Measurements from ENCODE around the gene ATP9B. TPM values are rescaled to one million over a fixed set of nuclear protein-coding genes. Genes with fewer than 3 reads are reported as not detected.

The ATP9B gene
- total RNA-seq, 1 donor from 2014 or later, result 43.9 TPM

DNA sequence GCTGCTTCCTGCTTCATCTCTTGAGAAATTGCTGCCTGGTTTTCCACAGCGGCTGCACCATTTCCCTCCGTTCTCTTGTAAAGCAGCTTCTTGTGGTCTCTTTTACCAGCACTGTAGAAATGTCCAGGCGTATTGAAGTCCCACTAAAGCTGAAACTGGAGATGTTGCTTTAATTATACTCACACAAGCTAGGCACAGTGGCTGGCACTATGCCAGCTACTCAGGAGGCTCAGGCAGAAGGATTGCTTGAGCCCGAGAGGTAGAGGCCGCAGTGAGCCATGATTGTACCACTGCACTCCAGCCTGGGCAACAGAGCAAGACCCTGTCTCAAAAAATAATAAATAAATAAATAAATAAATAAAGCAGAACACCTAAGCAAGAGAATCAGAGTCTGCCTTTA lies 19.2 kb upstream of the ATP9B start:
- H3K36me3 ChIP-seq, result no peaks in the 10 kb centered on the region
- DNase-seq, result no peak
- no peak for ATAC-seq
- H3K27me3 ChIP-seq, result no peaks in the 10 kb centered on the region
- H3K27ac ChIP-seq, result no peak overlapping the region
- intact Hi-C loops (cut with DNase I), result no loop called here
- TF ChIP-seq, protein P1, sequence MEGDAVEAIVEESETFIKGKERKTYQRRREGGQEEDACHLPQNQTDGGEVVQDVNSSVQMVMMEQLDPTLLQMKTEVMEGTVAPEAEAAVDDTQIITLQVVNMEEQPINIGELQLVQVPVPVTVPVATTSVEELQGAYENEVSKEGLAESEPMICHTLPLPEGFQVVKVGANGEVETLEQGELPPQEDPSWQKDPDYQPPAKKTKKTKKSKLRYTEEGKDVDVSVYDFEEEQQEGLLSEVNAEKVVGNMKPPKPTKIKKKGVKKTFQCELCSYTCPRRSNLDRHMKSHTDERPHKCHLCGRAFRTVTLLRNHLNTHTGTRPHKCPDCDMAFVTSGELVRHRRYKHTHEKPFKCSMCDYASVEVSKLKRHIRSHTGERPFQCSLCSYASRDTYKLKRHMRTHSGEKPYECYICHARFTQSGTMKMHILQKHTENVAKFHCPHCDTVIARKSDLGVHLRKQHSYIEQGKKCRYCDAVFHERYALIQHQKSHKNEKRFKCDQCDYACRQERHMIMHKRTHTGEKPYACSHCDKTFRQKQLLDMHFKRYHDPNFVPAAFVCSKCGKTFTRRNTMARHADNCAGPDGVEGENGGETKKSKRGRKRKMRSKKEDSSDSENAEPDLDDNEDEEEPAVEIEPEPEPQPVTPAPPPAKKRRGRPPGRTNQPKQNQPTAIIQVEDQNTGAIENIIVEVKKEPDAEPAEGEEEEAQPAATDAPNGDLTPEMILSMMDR (IDR thresholded peaks at IDR 0.05), result no peak
- no peaks in the 10 kb centered on the region for H3K4me1 ChIP-seq
- H3K9me3 ChIP-seq, result no peaks in the 10 kb centered on the region
- no peak overlapping the region for H3K4me3 ChIP-seq

- DNase-seq (no peak), ATAC-seq (no peak)
- TF ChIP-seq, protein P1 (IDR thresholded peaks at IDR 0.05), result no peak
- Histone ChIP-seq H3K9me3 (no peaks in the 10 kb centered on the region), H3K27ac (no peak overlapping the region), H3K36me3 (no peaks in the 10 kb centered on the region), H3K4me1 (no peaks in the 10 kb centered on the region), H3K4me3 (no peak overlapping the region), H3K27me3 (no peaks in the 10 kb centered on the region)
- intact Hi-C loops (cut with DNase I), result no loop called here
Measured at GRCh38 chr18:79056827-79057367, 12.3 kb upstream of the ATP9B start.

DNA sequence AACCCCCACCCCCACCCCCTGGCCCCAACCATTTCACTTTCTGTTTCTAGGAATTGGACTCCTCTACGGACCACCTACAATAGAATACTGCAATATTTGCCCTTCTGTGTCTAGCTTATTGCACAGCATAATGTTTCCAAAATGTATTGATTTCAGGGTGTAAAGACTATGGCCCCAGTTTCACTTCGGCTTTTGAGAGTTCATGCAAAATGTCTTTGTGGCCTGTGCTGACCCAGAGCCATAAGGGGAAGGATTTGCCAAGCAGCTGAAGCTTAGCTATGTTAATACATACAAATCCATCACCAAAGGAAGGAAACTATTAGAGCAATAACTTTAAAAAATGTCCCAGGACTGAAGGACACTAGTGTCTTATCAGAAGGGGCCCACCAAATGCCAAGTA lies 11.2 kb upstream of the ATP9B start:
- no peak for ATAC-seq
- H3K9me3 ChIP-seq, result no peaks in the 10 kb centered on the region
- DNase-seq, result no peak
- TF ChIP-seq, protein P1 (IDR thresholded peaks at IDR 0.05), result no peak
- no peak overlapping the region for H3K27ac ChIP-seq
- intact Hi-C loops (cut with DNase I), result no loop called here
- no peaks in the 10 kb centered on the region for H3K4me1 ChIP-seq
- no peak overlapping the region for H3K4me3 ChIP-seq
- no peaks in the 10 kb centered on the region for H3K36me3 ChIP-seq
- H3K27me3 ChIP-seq, result no peaks in the 10 kb centered on the region

- ATAC-seq (peak; percentile 71), DNase-seq (no peak)
- Histone ChIP-seq H3K27ac (no peak overlapping the region), H3K4me1 (no peaks in the 10 kb centered on the region), H3K27me3 (no peaks in the 10 kb centered on the region), H3K9me3 (no peaks in the 10 kb centered on the region), H3K4me3 (no peak overlapping the region), H3K36me3 (no peaks in the 10 kb centered on the region)
- intact Hi-C loops (cut with DNase I), result no loop called here
- TF ChIP-seq, protein P1 (IDR thresholded peaks at IDR 0.05), result no peak
Measured at GRCh38 chr18:79062806-79063205, 6.4 kb upstream of the ATP9B start.

- Histone ChIP-seq H3K4me3 (no peak overlapping the region), H3K9me3 (no peaks in the 10 kb centered on the region), H3K27ac (no peak overlapping the region), H3K4me1 (no peaks in the 10 kb centered on the region), H3K36me3 (no peaks in the 10 kb centered on the region), H3K27me3 (no peaks in the 10 kb centered on the region)
- intact Hi-C loops (cut with DNase I), result no loop called here
- no peak for DNase-seq
- TF ChIP-seq, protein P1 (IDR thresholded peaks at IDR 0.05), result no peak
- no peak for ATAC-seq
Measured at GRCh38 chr18:79064228-79064627, 5.0 kb upstream of the ATP9B start.

DNA sequence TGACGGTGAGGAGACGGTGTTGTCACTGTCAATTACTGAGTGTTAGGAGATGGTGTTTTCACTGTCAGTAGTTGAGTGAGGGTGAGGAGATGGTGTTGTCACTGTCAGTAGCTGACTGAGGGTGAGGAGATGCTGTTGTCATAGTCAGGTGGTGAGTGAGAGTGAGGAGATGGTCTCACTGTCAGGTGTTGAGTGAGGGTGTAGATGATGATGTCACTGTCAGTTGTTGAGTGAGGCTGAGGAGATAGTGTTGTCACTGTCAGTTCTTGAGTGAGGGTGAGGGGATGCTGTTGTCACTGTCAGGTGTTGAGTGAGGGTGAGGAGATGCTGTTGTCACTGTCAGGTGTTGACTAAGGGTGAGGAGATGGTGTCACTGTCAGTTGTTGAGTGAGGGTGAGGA lies 3.4 kb upstream of the ATP9B start:
- TF ChIP-seq, protein P1 (IDR thresholded peaks at IDR 0.05), result no peak
- Histone ChIP-seq H3K27ac (no peak overlapping the region), H3K4me1 (peaks cover 9% of the 10 kb centered on the region), H3K4me3 (no peak overlapping the region), H3K27me3 (no peaks in the 10 kb centered on the region), H3K36me3 (no peaks in the 10 kb centered on the region), H3K9me3 (no peaks in the 10 kb centered on the region)
- ATAC-seq (no peak), DNase-seq (no peak)
- intact Hi-C loops (cut with DNase I), result no loop called here

All from upper lobe of right lung (tissue), 1 donor.